Calu3 (cell line): ENCODE data around the gene CLASP2. TPM values are rescaled to one million over a fixed set of nuclear protein-coding genes. Genes with fewer than 3 reads are reported as not detected.

Experiments used
- BruUV-seq: library from RNA; stranded (reverse); fragments of 400-500 nt; replicated peaks from 2 replicates; lab custom pipeline; 2021; lab: Mats Ljungman, UMichigan
- CTCF ChIA-PET: fragments of 300-600 bp; sonication (Branson Sonifier 250); formaldehyde crosslinking; loops from one replicate; lab custom pipeline; 2022; ENCODE audit warnings: antibody characterized with exemption; lab: Charles Lee
- DNase-seq: peaks from one replicate; pipeline ENCODE4 v3.0.0; 2022
- H3K27ac Mint-ChIP-seq: one replicate; pipeline ENCODE4 v1.8.0; 2022; ENCODE audit warnings: mixed read lengths; ENCODE audit not compliant: unreplicated experiment
- H3K27me3 Mint-ChIP-seq: one replicate; pipeline ENCODE4 v1.8.0; 2022; ENCODE audit warnings: mixed read lengths; ENCODE audit not compliant: unreplicated experiment
- H3K36me3 Mint-ChIP-seq: one replicate; pipeline ENCODE4 v1.8.0; 2022; ENCODE audit warnings: mild to moderate bottlenecking, moderate library complexity, mixed read lengths; ENCODE audit not compliant: insufficient read depth, unreplicated experiment
- H3K4me1 Mint-ChIP-seq: one replicate; pipeline ENCODE4 v1.8.0; 2022; ENCODE audit warnings: mild to moderate bottlenecking, low read depth, mixed read lengths; ENCODE audit not compliant: unreplicated experiment
- H3K4me3 Mint-ChIP-seq: one replicate; pipeline ENCODE4 v1.8.0; 2022; ENCODE audit warnings: mild to moderate bottlenecking, low read depth, moderate library complexity, mixed read lengths; ENCODE audit not compliant: unreplicated experiment
- H3K9me3 Mint-ChIP-seq: one replicate; pipeline ENCODE4 v1.8.0; 2022; ENCODE audit warnings: low read depth, mixed read lengths; ENCODE audit not compliant: unreplicated experiment
- intact Hi-C: fragments of 100-400 bp; cut with micrococcal nuclease; formaldehyde crosslinking; loops from one replicate; pipeline ENCODE4 v1.10.0; 2022; ENCODE audit not compliant: unreplicated experiment
- total RNA-seq: library from RNA; stranded (reverse); gene quantifications from 2 replicates; pipeline ENCODE4 v1.2.3, GENCODE V29; 2022
- TF ChIP-seq, protein P1 (sequence below): fragments of 200-600 bp; IDR thresholded peaks from one replicate; pipeline ENCODE4 v1.8.0; 2022; ENCODE audit warnings: antibody characterized with exemption; ENCODE audit not compliant: unreplicated experiment

CLASP2 gene
- total RNA-seq, 1 experiment from 2014 or later, result 56.4 TPM

- CTCF ChIA-PET, result interaction anchor here (0.6 kb wide), 1 partner anchor 1778 kb away, joined by 3 read pairs; no protein-coding TSS in a partner anchor
- BruUV-seq, result no TSS peak
- Mint-ChIP-seq H3K9me3 (no peaks in the 10 kb centered on the region), H3K27me3 (no peaks in the 10 kb centered on the region), H3K27ac (no peak overlapping the region), H3K4me3 (no peak overlapping the region), H3K36me3 (peaks cover 26% of the 10 kb centered on the region), H3K4me1 (no peaks in the 10 kb centered on the region)
- TF ChIP-seq, protein P1, sequence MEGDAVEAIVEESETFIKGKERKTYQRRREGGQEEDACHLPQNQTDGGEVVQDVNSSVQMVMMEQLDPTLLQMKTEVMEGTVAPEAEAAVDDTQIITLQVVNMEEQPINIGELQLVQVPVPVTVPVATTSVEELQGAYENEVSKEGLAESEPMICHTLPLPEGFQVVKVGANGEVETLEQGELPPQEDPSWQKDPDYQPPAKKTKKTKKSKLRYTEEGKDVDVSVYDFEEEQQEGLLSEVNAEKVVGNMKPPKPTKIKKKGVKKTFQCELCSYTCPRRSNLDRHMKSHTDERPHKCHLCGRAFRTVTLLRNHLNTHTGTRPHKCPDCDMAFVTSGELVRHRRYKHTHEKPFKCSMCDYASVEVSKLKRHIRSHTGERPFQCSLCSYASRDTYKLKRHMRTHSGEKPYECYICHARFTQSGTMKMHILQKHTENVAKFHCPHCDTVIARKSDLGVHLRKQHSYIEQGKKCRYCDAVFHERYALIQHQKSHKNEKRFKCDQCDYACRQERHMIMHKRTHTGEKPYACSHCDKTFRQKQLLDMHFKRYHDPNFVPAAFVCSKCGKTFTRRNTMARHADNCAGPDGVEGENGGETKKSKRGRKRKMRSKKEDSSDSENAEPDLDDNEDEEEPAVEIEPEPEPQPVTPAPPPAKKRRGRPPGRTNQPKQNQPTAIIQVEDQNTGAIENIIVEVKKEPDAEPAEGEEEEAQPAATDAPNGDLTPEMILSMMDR, result no peak
- DNase-seq, result no peak
- intact Hi-C loops, result loop anchor here (1.0 to 5.0 kb wide), 2 partner anchors 59 to 80 kb away; no protein-coding TSS in a partner anchor
These were observed 1.8 kb downstream of the CLASP2 start for GRCh38 chr3:33716227-33716626.

- Mint-ChIP-seq H3K9me3 (no peaks in the 10 kb centered on the region), H3K36me3 (no peaks in the 10 kb centered on the region), H3K27ac (no peak overlapping the region), H3K4me1 (no peaks in the 10 kb centered on the region), H3K4me3 (no peak overlapping the region), H3K27me3 (no peaks in the 10 kb centered on the region)
- TF ChIP-seq, protein P1, result no peak
- no peak for DNase-seq
- BruUV-seq, result no TSS peak
- intact Hi-C loops, result no loop called here
- CTCF ChIA-PET, result interaction anchor here (0.6 to 0.7 kb wide), 2 partner anchors 52 to 452 kb away, joined by 3 to 4 read pairs; no protein-coding TSS in a partner anchor
These were observed 7.0 kb downstream of the CLASP2 start for GRCh38 chr3:33711100-33711499.

DNA sequence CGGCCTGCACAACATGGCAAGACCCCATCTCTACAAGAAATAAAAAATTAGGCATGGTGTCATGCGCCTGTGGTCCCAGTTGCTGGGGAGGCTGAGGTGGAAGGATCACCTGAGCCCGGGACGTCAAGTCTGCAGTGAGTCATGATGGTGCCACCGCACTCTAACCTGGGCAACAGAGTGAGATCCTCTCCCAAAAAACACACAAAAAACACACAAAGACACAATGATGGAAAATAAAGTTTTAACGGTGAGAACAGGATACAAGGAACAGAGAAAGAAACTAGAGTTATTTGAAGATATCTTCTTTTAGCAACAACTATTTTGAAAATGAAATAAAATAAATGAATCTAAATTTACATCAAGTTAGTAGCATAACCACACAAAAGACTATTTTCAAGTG lies 12.0 kb downstream of the CLASP2 start:
- no peak overlapping the region for H3K27ac Mint-ChIP-seq
- no peaks in the 10 kb centered on the region for H3K36me3 Mint-ChIP-seq
- H3K9me3 Mint-ChIP-seq, result peaks cover 5% of the 10 kb centered on the region
- no peak for DNase-seq
- TF ChIP-seq, protein P1, result no peak
- intact Hi-C loops, result no loop called here
- H3K4me3 Mint-ChIP-seq, result no peak overlapping the region
- H3K4me1 Mint-ChIP-seq, result no peaks in the 10 kb centered on the region
- no TSS peak for BruUV-seq
- no peaks in the 10 kb centered on the region for H3K27me3 Mint-ChIP-seq
- CTCF ChIA-PET, result no interaction called here

GRCh38 chr3:33704891-33705290 lies 13.2 kb downstream of the CLASP2 start:
- Mint-ChIP-seq H3K4me3 (no peak overlapping the region), H3K36me3 (no peaks in the 10 kb centered on the region), H3K27me3 (no peaks in the 10 kb centered on the region), H3K27ac (no peak overlapping the region), H3K9me3 (peaks cover 8% of the 10 kb centered on the region), H3K4me1 (no peaks in the 10 kb centered on the region)
- TF ChIP-seq, protein P1, result no peak
- intact Hi-C loops, result no loop called here
- BruUV-seq, result no TSS peak
- DNase-seq, result no peak
- CTCF ChIA-PET, result no interaction called here
